ENCODE results near the gene SYNGR1.

SYNGR1 gene

GRCh38 chr22:39389420-39389819 is 39.6 kb downstream of the SYNGR1 start:
- no peak for TF ChIP-seq CTCF (conservative IDR thresholded peaks at IDR 0.05; ENCODE audit: low read depth)
- CTCF ChIA-PET: no interaction called here
- POLR2A ChIA-PET (ENCODE audit: low non-redundant PET): no interaction called here
- DNase-seq (ENCODE audit: low spot score): no peak
- no peak overlapping the region for H3K27ac ChIP-seq

GRCh38 chr22:39392341-39392948 is 42.7 kb downstream of the SYNGR1 start:
- TF ChIP-seq CTCF (conservative IDR thresholded peaks at IDR 0.05; ENCODE audit: low read depth): no peak
- DNase-seq (ENCODE audit: low spot score): no peak
- no peak overlapping the region for H3K27ac ChIP-seq
- ChIA-PET POLR2A (ENCODE audit: low non-redundant PET) (no interaction called here), CTCF (interaction anchor here (0.5 kb wide), 1 partner anchor 232 kb away, joined by 4 read pairs; no protein-coding TSS in a partner anchor)

- no peak overlapping the region for H3K27ac ChIP-seq
- ChIA-PET POLR2A (ENCODE audit: low non-redundant PET) (no interaction called here), CTCF (no interaction called here)
- DNase-seq (ENCODE audit: low spot score): no peak
- TF ChIP-seq CTCF (conservative IDR thresholded peaks at IDR 0.05; ENCODE audit: low read depth): no peak
Measured at GRCh38 chr22:39395936-39396796, 46.4 kb downstream of the SYNGR1 start.

- ChIA-PET POLR2A (ENCODE audit: low non-redundant PET) (no interaction called here), CTCF (no interaction called here)
- H3K27ac ChIP-seq: no peak overlapping the region
- TF ChIP-seq CTCF (conservative IDR thresholded peaks at IDR 0.05; ENCODE audit: low read depth): no peak
- no peak for DNase-seq (ENCODE audit: low spot score)
Measured at GRCh38 chr22:39396797-39397195, 47.0 kb downstream of the SYNGR1 start.

- no peak for TF ChIP-seq CTCF (conservative IDR thresholded peaks at IDR 0.05; ENCODE audit: low read depth)
- no peak for DNase-seq (ENCODE audit: low spot score)
- no peak overlapping the region for H3K27ac ChIP-seq
- ChIA-PET POLR2A (ENCODE audit: low non-redundant PET) (no interaction called here), CTCF (no interaction called here)
Measured at GRCh38 chr22:39401301-39401631, 51.5 kb downstream of the SYNGR1 start.

- no peak overlapping the region for H3K27ac ChIP-seq
Measured at GRCh38 chr22:39405346-39406085, 55.7 kb downstream of the SYNGR1 start.

More at GRCh38 chr22:39405346-39406085, 55.7 kb downstream of the SYNGR1 start:
- ChIA-PET CTCF (no interaction called here), POLR2A (ENCODE audit: low non-redundant PET) (no interaction called here)
- no peak for TF ChIP-seq CTCF (conservative IDR thresholded peaks at IDR 0.05; ENCODE audit: low read depth)
- DNase-seq (ENCODE audit: low spot score): no peak
